Measurements from ENCODE around the gene SFMBT2.

DNA sequence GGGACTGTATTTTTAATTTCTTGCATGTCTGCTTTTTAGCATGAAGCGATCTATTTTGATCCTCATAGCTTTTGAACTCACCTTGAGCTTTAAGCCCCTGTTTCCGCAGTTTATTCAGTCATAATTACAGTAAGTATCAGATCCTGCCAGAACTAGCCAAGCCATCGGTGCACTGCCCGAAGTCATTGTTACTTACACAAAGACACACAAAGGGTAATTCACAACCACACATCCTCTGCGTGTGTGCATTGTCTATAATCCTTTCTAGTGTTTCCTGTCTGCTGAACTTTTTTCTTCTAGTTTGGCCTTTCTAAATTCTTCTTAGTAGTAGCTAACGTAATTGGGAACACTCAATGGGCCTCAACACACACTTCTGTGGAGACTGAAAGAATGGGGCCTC is 133.0 kb downstream of the SFMBT2 start:
- no peak for TF ChIP-seq EP300 (IDR thresholded peaks at IDR 0.05)
- TF ChIP-seq, protein P1, sequence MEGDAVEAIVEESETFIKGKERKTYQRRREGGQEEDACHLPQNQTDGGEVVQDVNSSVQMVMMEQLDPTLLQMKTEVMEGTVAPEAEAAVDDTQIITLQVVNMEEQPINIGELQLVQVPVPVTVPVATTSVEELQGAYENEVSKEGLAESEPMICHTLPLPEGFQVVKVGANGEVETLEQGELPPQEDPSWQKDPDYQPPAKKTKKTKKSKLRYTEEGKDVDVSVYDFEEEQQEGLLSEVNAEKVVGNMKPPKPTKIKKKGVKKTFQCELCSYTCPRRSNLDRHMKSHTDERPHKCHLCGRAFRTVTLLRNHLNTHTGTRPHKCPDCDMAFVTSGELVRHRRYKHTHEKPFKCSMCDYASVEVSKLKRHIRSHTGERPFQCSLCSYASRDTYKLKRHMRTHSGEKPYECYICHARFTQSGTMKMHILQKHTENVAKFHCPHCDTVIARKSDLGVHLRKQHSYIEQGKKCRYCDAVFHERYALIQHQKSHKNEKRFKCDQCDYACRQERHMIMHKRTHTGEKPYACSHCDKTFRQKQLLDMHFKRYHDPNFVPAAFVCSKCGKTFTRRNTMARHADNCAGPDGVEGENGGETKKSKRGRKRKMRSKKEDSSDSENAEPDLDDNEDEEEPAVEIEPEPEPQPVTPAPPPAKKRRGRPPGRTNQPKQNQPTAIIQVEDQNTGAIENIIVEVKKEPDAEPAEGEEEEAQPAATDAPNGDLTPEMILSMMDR (IDR thresholded peaks at IDR 0.05), result no peak

Data from esophagus muscularis mucosa (tissue), 3 donors.